K562 (cell line): Measurements from ENCODE around the gene LLGL1. TPM values are rescaled to one million over a fixed set of nuclear protein-coding genes. Genes with fewer than 3 reads are reported as not detected.

ENCODE experiments used
- ATAC-seq: fragments of 200-7000 bp; cut with Tn5 transposase; 3 replicates; pipeline ENCODE4 v1.9.1; 2020; ENCODE audit warnings: moderate library complexity
- BruUV-seq: library from RNA; stranded (reverse); fragments of 400-500 nt; replicated peaks from 2 replicates; lab custom pipeline; 2021; lab: Mats Ljungman, UMichigan
- CTCF ChIA-PET: fragments of 300-600 bp; formaldehyde crosslinking; extraction: SDS; loops from one replicate; lab custom pipeline; 2021; ENCODE audit warnings: low intra/inter-chr PET ratio; lab: Yijun Ruan, JAX
- POLR2A ChIA-PET: fragments of 300-600, 350-650 bp; sonication (Branson Sonifier 250); formaldehyde crosslinking; extraction: SDS; loops from one replicate; lab custom pipeline; 2021; ENCODE audit warnings: antibody characterized with exemption, inconsistent platforms; lab: Yijun Ruan, JAX
- DNase-seq, 4 experiments: peaks; one replicate each; pipeline versions ENCODE4 v3.0.0 to v3.0.0-alpha.2; 2011 to 2018; ENCODE audit warnings: low spot score in 3 of 4, mixed read lengths in 3 of 4; ENCODE audit errors: extremely low read depth in 1 of 4
- FAIRE-seq: peaks from 2 replicates; lab custom pipeline; 2011; peaks lifted over from hg19 to GRCh38; lab: Jason Lieb, UNC
- H2AFZ ChIP-seq: 2 replicates; pipeline ENCODE4 v1.6.0; 2011; ENCODE audit warnings: low read depth, low read length, control low read depth, inconsistent platforms
- H3K27ac ChIP-seq: fragments of 200-600 bp; 3 replicates; pipeline ENCODE4 v1.8.0; 2011; ENCODE audit warnings: low read depth, mild to moderate bottlenecking, control low read depth, inconsistent platforms, low read length, moderate library complexity, mixed read lengths; ENCODE audit errors: extremely low read depth
- H3K27me3 ChIP-seq, 2 experiments: fragments of 300-600 bp in 1 of 2; 2 replicates in 1 of 2; 3 replicates in 1 of 2; pipeline versions ENCODE4 v1.6.0 to v1.8.0; 2011; ENCODE audit warnings: inconsistent platforms in 2 of 2, low read length in 2 of 2, mild to moderate bottlenecking in 1 of 2, mixed read lengths in 1 of 2, moderate library complexity in 1 of 2; ENCODE audit not compliant: control insufficient read depth in 2 of 2, insufficient read depth in 2 of 2
- H3K36me3 ChIP-seq: fragments of 300-600 bp; 3 replicates; pipeline ENCODE4 v1.8.0; 2011; ENCODE audit warnings: mild to moderate bottlenecking, low read length, inconsistent platforms; ENCODE audit not compliant: control insufficient read depth, insufficient read depth
- H3K4me1 ChIP-seq, 2 experiments: fragments of 200-600 bp in 1 of 2; replicated peaks in 1 of 2; 2 replicates in 1 of 2; 3 replicates in 1 of 2; pipeline versions ENCODE4 v1.5.1 to v1.8.0; 2011; ENCODE audit warnings: inconsistent platforms in 2 of 2, low read length in 2 of 2, mild to moderate bottlenecking in 1 of 2, mixed read lengths in 1 of 2, moderate library complexity in 1 of 2; ENCODE audit not compliant: control insufficient read depth in 2 of 2, insufficient read depth in 2 of 2
- H3K4me2 ChIP-seq: 2 replicates; pipeline ENCODE4 v1.6.1; 2011; ENCODE audit warnings: low read length, control low read depth, inconsistent platforms, mixed read lengths; ENCODE audit not compliant: insufficient read depth
- H3K4me3 ChIP-seq: fragments of 200-600 bp; sonication (generic), shearing (Covaris generic); 2 replicates; pipeline ENCODE4 v1.5.1; 2016; ENCODE audit warnings: control low read depth, inconsistent platforms
- H3K79me2 ChIP-seq: fragments of 200-600 bp; 3 replicates; pipeline ENCODE4 v1.8.0; 2011; ENCODE audit warnings: low read length, inconsistent platforms; ENCODE audit not compliant: control insufficient read depth, insufficient read depth
- H3K9ac ChIP-seq, 2 experiments: 2 replicates each; pipeline versions ENCODE4 v1.6.0 to v1.6.1; 2011; ENCODE audit warnings: low read depth in 2 of 2, low read length in 2 of 2, control low read depth in 1 of 2, inconsistent platforms in 1 of 2, mild to moderate bottlenecking in 1 of 2, mixed read lengths in 1 of 2; ENCODE audit not compliant: insufficient read depth in 1 of 2
- H3K9me1 ChIP-seq: one replicate; pipeline ENCODE4 v1.6.0; 2011; ENCODE audit warnings: inconsistent platforms, mild to moderate bottlenecking, low read length, moderate library complexity; ENCODE audit not compliant: control insufficient read depth, insufficient read depth
- H3K9me3 ChIP-seq: replicated peaks from 2 replicates; pipeline ENCODE4 v1.5.1; 2011; ENCODE audit warnings: low read depth, low read length, inconsistent platforms; ENCODE audit not compliant: control insufficient read depth, insufficient read depth
- H4K20me1 ChIP-seq: replicated peaks from 2 replicates; pipeline ENCODE4 v1.6.1; 2011; ENCODE audit warnings: low read length, inconsistent platforms, mixed read lengths; ENCODE audit not compliant: control insufficient read depth, insufficient read depth
- ASH1L ChIP-seq: fragments of 450-650 bp; IDR thresholded peaks from 2 replicates; pipeline ENCODE4 v1.6.1; 2018; ENCODE audit warnings: borderline replicate concordance, mild to moderate bottlenecking, low read depth; ENCODE audit not compliant: partially characterized antibody
- BACH1 ChIP-seq: fragments of 200-800 bp; sonication (Bioruptor generic); IDR thresholded peaks from 2 replicates; pipeline ENCODE4 v1.6.1; 2016; ENCODE audit warnings: missing genetic modification characterization, missing compliant biosample characterization
- CBFA2T2 ChIP-seq: fragments of 450-650 bp; conservative IDR thresholded peaks from 2 replicates; pipeline ENCODE4 v1.6.1; 2017; ENCODE audit warnings: mild to moderate bottlenecking
- FOXJ3 ChIP-seq: sonication (generic); formaldehyde crosslinking; IDR thresholded peaks from 2 replicates; pipeline ENCODE4 v1.4.0; 2020; ENCODE audit warnings: mild to moderate bottlenecking, missing genetic modification reagents
- HNRNPUL1 ChIP-seq: fragments of 200-400 bp; formaldehyde crosslinking; IDR thresholded peaks from 2 replicates; pipeline ENCODE4 v1.6.1; 2017; ENCODE audit warnings: low read length
- KDM4B ChIP-seq, 2 experiments: fragments of 450-650 bp in 1 of 2; sonication (generic) in 1 of 2; IDR thresholded peaks; 2 replicates each; pipeline ENCODE4 v1.6.1; 2016 to 2017; ENCODE audit warnings: borderline replicate concordance in 2 of 2, antibody characterized with exemption in 1 of 2, low read depth in 1 of 2, mild to moderate bottlenecking in 1 of 2
- MCM3 ChIP-seq: fragments of 450-650 bp; IDR thresholded peaks from 2 replicates; pipeline ENCODE4 v1.6.1; 2016
- NCOA4 ChIP-seq: fragments of 450-650 bp; IDR thresholded peaks from 2 replicates; pipeline ENCODE4 v1.6.1; 2018; ENCODE audit warnings: mild to moderate bottlenecking; ENCODE audit not compliant: partially characterized antibody
- NR3C1 ChIP-seq: sonication (generic); formaldehyde crosslinking; IDR thresholded peaks from 2 replicates; pipeline ENCODE4 v1.8.1; 2022; ENCODE audit warnings: missing genetic modification reagents
- SMAD1 ChIP-seq: fragments of 150-350 bp; IDR thresholded peaks from 2 replicates; pipeline ENCODE4 v1.6.1; 2014; ENCODE audit warnings: low read length, low read depth; ENCODE audit not compliant: partially characterized antibody
- TBL1XR1 ChIP-seq, 2 experiments: IDR thresholded peaks; 2 replicates each; pipeline ENCODE4 v1.6.1; 2012; ENCODE audit warnings: improper control_type of control experiment in 2 of 2, low read length in 2 of 2, mild to moderate bottlenecking in 1 of 2
- TCF7 ChIP-seq: sonication (generic); IDR thresholded peaks from 2 replicates; pipeline ENCODE4 v1.6.1; 2016; ENCODE audit warnings: antibody characterized with exemption, borderline replicate concordance
- TOE1 ChIP-seq, 2 experiments: fragments of 450-650 bp in 1 of 2; sonication (generic) in 1 of 2; formaldehyde crosslinking in 1 of 2; IDR thresholded peaks; 2 replicates each; pipeline versions ENCODE4 v1.7.1 to v1.8.0; 2016 to 2022; ENCODE audit warnings: borderline replicate concordance in 2 of 2, mild to moderate bottlenecking in 2 of 2, antibody characterized with exemption in 1 of 2, inconsistent platforms in 1 of 2, low read depth in 1 of 2, missing genetic modification reagents in 1 of 2, moderate library complexity in 1 of 2
- U2AF1 ChIP-seq: fragments of 200-400 bp; formaldehyde crosslinking; optimal IDR thresholded peaks from 2 replicates; pipeline ENCODE3; 2017; ENCODE audit warnings: mild to moderate bottlenecking, low read depth, low read length, moderate library complexity
- XRCC3 ChIP-seq: fragments of 450-650 bp; IDR thresholded peaks from 2 replicates; pipeline ENCODE4 v1.6.1; 2017; ENCODE audit warnings: mild to moderate bottlenecking, moderate library complexity
- ZNF143 ChIP-seq: sonication (generic); formaldehyde crosslinking; IDR thresholded peaks from 2 replicates; pipeline ENCODE4 v1.9.0; 2022; ENCODE audit warnings: mild to moderate bottlenecking, missing genetic modification reagents
- ZNF408 ChIP-seq: fragments of 250-450 bp; sonication (Bioruptor Pico); IDR thresholded peaks from 2 replicates; pipeline ENCODE4 v1.4.0; 2020; ENCODE audit warnings: low read depth, mild to moderate bottlenecking, moderate library complexity
- WGBS: fragments of 100-300 bp; shearing (Covaris generic); methylation state at CpG from one replicate; pipeline ENCODE4 v1.1.6; 2016; ENCODE audit warnings: low coverage, mixed read lengths; ENCODE audit not compliant: insufficient coverage; ENCODE audit errors: missing lambda C conversion rate; 5-methylcytosine and 5-hydroxymethylcytosine counted together
- in situ Hi-C: fragments of 300-500 bp; cut with MboI; formaldehyde crosslinking; loops from 4 replicates; pipeline ENCODE4 v1.15.0; 2018; ENCODE audit warnings: inconsistent platforms, mixed read lengths
- intact Hi-C: fragments of 100-400 bp; cut with micrococcal nuclease; formaldehyde crosslinking; loops from 2 replicates; pipeline ENCODE4 v1.14.2; 2022
- polyA plus RNA-seq, 8 experiments: library from polyadenylated mRNA; depleted of rRNA in 4 of 8; stranded (reverse) in 5 of 8; unstranded in 3 of 8; fragments of >200 nt; fragmentation: Nextera tagmentation in 2 of 8; fragmentation: Illumina TruSeq in 1 of 8; extraction: Ambion mirVana in 2 of 8; extraction: Trizol in 1 of 8; gene quantifications; 2 replicates each; pipeline versions ENCODE4 v1.2.1 to v1.2.3, GENCODE V29; 2011 to 2014; ENCODE audit warnings: inconsistent platforms in 1 of 8, missing spikeins in 1 of 8
- total RNA-seq, 7 experiments: library from RNA; depleted of rRNA in 6 of 7; stranded (reverse); fragments of >200 nt in 6 of 7; fragmentation: Illumina TruSeq in 2 of 7; extraction: Trizol in 2 of 7; gene quantifications; 2 replicates each; pipeline versions ENCODE4 v1.2.1 to v1.2.3, GENCODE V29; 2011 to 2021; ENCODE audit warnings: low replicate concordance in 1 of 7
- TF ChIP-seq, protein P1 (sequence below): fragments of 200-800 bp; sonication (Bioruptor generic); IDR thresholded peaks from 2 replicates; pipeline ENCODE4 v1.6.1; 2017; ENCODE audit warnings: missing genetic modification characterization, missing compliant biosample characterization
- TF ChIP-seq, protein P2 (sequence below): sonication (generic); formaldehyde crosslinking; IDR thresholded peaks from 2 replicates; pipeline ENCODE4 v1.8.1; 2023; ENCODE audit warnings: mild to moderate bottlenecking, missing genetic modification reagents
- TF ChIP-seq, protein P3 (sequence below): fragments of 250-450 bp; sonication (Bioruptor Pico); IDR thresholded peaks from 2 replicates; pipeline ENCODE4 v1.6.1; 2021; ENCODE audit warnings: mild to moderate bottlenecking

Gene LLGL1
- total and polyA plus RNA-seq, 9 of the 15 experiments (the other 6 are each of a cell fraction or from before 2014, with no cell fraction given) = 0.11 to 12.9 (median 5.3) TPM; not detected in 1

DNA sequence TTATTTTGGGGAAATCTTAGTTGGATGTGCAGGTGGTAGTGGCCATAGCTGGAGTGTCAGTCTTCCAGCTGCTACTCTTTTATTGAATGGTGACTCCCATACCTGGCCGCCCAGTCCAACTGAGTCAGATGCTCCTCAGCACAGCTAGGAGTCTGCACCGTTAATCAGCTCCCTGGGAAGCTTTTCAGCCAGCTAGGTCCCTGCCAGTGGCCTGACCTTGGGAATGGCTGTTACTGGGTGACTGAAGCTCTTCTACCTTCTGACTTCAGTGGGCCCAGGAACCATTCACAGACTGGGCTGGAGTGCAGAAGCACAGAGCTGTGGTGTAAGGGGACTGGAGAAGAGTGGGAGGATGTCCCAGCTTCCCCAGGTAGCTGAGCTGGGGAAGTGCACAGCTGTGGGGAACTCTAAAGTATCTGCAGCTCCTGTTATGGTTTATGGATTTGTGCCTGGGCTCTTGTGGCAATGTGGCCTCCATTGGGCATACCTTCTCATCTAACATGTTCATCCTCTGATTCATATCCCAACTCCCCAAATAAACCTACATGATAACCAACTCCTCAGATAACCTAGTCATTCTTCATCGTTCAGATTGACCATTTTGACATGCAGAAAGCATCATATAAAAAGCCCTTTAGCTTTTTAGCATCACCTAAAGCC is 27.8 kb upstream of the LLGL1 start:
- Histone ChIP-seq H3K4me2 (no peak overlapping the region), H3K27ac (no peak overlapping the region), H3K9me1 (no peaks in the 10 kb centered on the region), H3K9ac (no peak overlapping the region; a peak in 1 of 4 replicates), H3K36me3 (peaks cover 72% of the 10 kb centered on the region), H3K4me1 (no peaks in the 10 kb centered on the region; a peak in 1 of 5 replicates), H4K20me1 (peaks cover 17% of the 10 kb centered on the region), H3K4me3 (no peak overlapping the region), H3K79me2 (peaks cover 63% of the 10 kb centered on the region), H3K9me3 (no peaks in the 10 kb centered on the region), H2AFZ (no peak overlapping the region), H3K27me3 (no peaks in the 10 kb centered on the region)
- FAIRE-seq = no peak
- CTCF ChIA-PET = no interaction called here
- no TSS peak for BruUV-seq
- 72% methylated on average over 2 of the region's 3 CpGs for WGBS
- no peak for DNase-seq
- in situ Hi-C loops = no loop called here
- intact Hi-C loops = no loop called here
- no peak for ATAC-seq
- TF ChIP-seq MCM3 = no peak
- TF ChIP-seq TBL1XR1 (IDR thresholded peaks at IDR 0.05; ENCODE audit: low read length in 2 of 2) = no peak
- no peak for TF ChIP-seq ASH1L
- TF ChIP-seq, protein P1, sequence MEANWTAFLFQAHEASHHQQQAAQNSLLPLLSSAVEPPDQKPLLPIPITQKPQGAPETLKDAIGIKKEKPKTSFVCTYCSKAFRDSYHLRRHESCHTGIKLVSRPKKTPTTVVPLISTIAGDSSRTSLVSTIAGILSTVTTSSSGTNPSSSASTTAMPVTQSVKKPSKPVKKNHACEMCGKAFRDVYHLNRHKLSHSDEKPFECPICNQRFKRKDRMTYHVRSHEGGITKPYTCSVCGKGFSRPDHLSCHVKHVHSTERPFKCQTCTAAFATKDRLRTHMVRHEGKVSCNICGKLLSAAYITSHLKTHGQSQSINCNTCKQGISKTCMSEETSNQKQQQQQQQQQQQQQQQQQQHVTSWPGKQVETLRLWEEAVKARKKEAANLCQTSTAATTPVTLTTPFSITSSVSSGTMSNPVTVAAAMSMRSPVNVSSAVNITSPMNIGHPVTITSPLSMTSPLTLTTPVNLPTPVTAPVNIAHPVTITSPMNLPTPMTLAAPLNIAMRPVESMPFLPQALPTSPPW (CRISPR knock-in tag) = no peak
- no peak for TF ChIP-seq ZNF408 (CRISPR knock-in tag)
- no peak for TF ChIP-seq XRCC3
- TF ChIP-seq SMAD1 = no peak
- no peak for TF ChIP-seq BACH1 (tag)
- TF ChIP-seq TCF7 = no peak
- no peak for TF ChIP-seq CBFA2T2
- TF ChIP-seq, protein P2, sequence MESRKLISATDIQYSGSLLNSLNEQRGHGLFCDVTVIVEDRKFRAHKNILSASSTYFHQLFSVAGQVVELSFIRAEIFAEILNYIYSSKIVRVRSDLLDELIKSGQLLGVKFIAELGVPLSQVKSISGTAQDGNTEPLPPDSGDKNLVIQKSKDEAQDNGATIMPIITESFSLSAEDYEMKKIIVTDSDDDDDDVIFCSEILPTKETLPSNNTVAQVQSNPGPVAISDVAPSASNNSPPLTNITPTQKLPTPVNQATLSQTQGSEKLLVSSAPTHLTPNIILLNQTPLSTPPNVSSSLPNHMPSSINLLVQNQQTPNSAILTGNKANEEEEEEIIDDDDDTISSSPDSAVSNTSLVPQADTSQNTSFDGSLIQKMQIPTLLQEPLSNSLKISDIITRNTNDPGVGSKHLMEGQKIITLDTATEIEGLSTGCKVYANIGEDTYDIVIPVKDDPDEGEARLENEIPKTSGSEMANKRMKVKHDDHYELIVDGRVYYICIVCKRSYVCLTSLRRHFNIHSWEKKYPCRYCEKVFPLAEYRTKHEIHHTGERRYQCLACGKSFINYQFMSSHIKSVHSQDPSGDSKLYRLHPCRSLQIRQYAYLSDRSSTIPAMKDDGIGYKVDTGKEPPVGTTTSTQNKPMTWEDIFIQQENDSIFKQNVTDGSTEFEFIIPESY = no peak
- no peak for TF ChIP-seq HNRNPUL1
- no peak for TF ChIP-seq NCOA4
- no peak for TF ChIP-seq TOE1 (IDR thresholded peaks at IDR 0.05; ENCODE audit: borderline replicate concordance)
- no peak for TF ChIP-seq TOE1 (CRISPR knock-in tag; IDR thresholded peaks at IDR 0.05; ENCODE audit: borderline replicate concordance, low read depth)
- TF ChIP-seq ZNF143 (CRISPR knock-in tag) = no peak
- TF ChIP-seq NR3C1 (CRISPR knock-in tag) = no peak
- no peak for TF ChIP-seq FOXJ3
- TF ChIP-seq KDM4B (IDR thresholded peaks at IDR 0.05; ENCODE audit: borderline replicate concordance in 2 of 2, low read depth in 1 of 2) = no peak
- TF ChIP-seq U2AF1 = no peak
- TF ChIP-seq, protein P3, sequence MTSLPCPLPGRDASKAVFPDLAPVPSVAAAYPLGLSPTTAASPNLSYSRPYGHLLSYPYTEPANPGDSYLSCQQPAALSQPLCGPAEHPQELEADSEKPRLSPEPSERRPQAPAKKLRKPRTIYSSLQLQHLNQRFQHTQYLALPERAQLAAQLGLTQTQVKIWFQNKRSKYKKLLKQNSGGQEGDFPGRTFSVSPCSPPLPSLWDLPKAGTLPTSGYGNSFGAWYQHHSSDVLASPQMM (CRISPR knock-in tag) = no peak
- POLR2A ChIA-PET = interaction anchor here (0.5 to 1.2 kb wide), 2 partner anchors 15 to 1177 kb away, joined by 3 to 8 read pairs; partner anchors contain the start of gene ALKBH5
